ENCODE data around the gene THEMIS. TPM values are rescaled to one million over a fixed set of nuclear protein-coding genes. Genes with fewer than 3 reads are reported as not detected.

THEMIS gene
- total and polyA plus RNA-seq, 10 of the 15 experiments (the other 5 are each of a cell fraction or from before 2014, with no cell fraction given) = 0.06 to 1.5 (median 0.08) TPM; not detected in 6

DNA sequence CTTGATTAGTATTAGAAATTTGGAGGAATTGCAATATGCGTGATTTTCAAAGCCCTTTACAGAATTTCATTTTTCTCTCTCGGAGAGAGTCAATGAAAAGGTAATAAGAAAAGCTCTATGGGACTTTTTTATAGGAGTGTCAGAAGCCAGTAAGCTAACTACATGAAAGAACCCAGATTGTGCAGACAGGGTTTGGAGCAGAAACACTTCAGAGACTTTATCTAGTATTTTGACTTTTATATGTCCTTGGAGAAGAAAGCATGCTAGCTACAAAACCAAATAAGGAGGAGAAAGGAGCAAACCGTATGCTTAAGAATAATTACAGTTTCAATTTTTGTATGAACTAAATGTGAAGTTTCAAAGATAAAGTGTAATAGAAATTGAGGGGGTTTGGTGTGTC is 182.2 kb downstream of the THEMIS start (continued):
- TF ChIP-seq NFIC (IDR thresholded peaks at IDR 0.05; ENCODE audit: low read depth, low read length) (no peak), RB1 (IDR thresholded peaks at IDR 0.05; ENCODE audit: borderline replicate concordance) (no peak), CHD1 (IDR thresholded peaks at IDR 0.05; ENCODE audit: low read depth, low read length) (no peak), CBX5 (IDR thresholded peaks at IDR 0.05; ENCODE audit: low read depth) (no peak), NR2C1 (IDR thresholded peaks at IDR 0.05) (no peak), ZNF24 (IDR thresholded peaks at IDR 0.05) (no peak)
- TF ChIP-seq, protein P1, sequence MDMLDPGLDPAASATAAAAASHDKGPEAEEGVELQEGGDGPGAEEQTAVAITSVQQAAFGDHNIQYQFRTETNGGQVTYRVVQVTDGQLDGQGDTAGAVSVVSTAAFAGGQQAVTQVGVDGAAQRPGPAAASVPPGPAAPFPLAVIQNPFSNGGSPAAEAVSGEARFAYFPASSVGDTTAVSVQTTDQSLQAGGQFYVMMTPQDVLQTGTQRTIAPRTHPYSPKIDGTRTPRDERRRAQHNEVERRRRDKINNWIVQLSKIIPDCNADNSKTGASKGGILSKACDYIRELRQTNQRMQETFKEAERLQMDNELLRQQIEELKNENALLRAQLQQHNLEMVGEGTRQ (IDR thresholded peaks at IDR 0.05; ENCODE audit: borderline replicate concordance, low read depth, low read length) = no peak

DNA sequence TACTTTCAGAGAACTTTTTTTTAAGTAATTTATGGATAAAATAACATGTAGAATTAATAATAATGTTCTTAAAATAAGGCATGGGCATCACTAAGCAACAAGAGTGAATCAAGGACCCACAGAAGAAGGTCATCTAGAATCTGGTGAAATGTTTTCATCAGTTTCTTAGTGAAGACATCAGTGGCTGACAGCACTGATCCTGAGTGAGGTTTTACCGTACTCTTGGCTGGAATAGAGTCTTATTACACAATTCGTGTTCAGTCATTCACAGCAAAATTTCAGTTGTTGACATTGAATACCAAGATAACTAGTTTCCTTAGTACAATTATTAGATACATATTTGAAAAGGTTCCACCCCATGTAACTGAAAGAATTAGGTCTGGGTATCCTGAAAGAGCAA is 183.5 kb downstream of the THEMIS start:
- BruUV-seq (replicated peaks) = no TSS peak
- Histone ChIP-seq H3K4me2 (ENCODE audit: control insufficient read depth, insufficient read depth) (no peak overlapping the region), H3K9ac (ENCODE audit: control insufficient read depth, insufficient read depth, low read length) (no peak overlapping the region), H4K20me1 (ENCODE audit: control insufficient read depth, insufficient read depth) (no peaks in the 10 kb centered on the region), H3K27ac (ENCODE audit: control insufficient read depth, insufficient read depth) (no peak overlapping the region), H3K4me3 (no peak overlapping the region), H3K4me1 (ENCODE audit: control insufficient read depth, insufficient read depth, low read length) (no peaks in the 10 kb centered on the region), H3K9me3 (replicated peaks; ENCODE audit: control insufficient read depth, insufficient read depth, low read length) (no peaks in the 10 kb centered on the region), H3K79me2 (ENCODE audit: control insufficient read depth, insufficient read depth, low read length) (no peaks in the 10 kb centered on the region), H2AFZ (ENCODE audit: control insufficient read depth, low read depth, low read length) (no peak overlapping the region), H3K27me3 (replicated peaks in 1 of 2; ENCODE audit: control insufficient read depth in 2 of 2, insufficient read depth in 2 of 2, low read length in 1 of 2) (no peaks in the 10 kb centered on the region), H3K36me3 (ENCODE audit: control insufficient read depth in 2 of 2, insufficient read depth in 2 of 2, low read length in 1 of 2) (no peaks in the 10 kb centered on the region)
- POLR2A ChIA-PET = no interaction called here
- SMC1A ChIA-PET (ENCODE audit: uncharacterized antibody, unreplicated experiment) = no interaction called here
- in situ Hi-C loops (cut with MboI) (no loop called here), intact Hi-C loops (cut with micrococcal nuclease; ENCODE audit: unreplicated experiment) (no loop called here)
- CTCF ChIA-PET = interaction anchor here (1.0 kb wide), 1 partner anchor 9 kb away, joined by 3 read pairs; no protein-coding TSS in a partner anchor
- FAIRE-seq (no peak), ATAC-seq (no peak), DNase-seq (ENCODE audit: low read depth, low spot score) (no peak)
- 31% methylated on average over 2 of the region's 2 CpGs for WGBS (ENCODE audit: insufficient coverage, insufficient replicate concordance, low lambda C conversion rate, missing lambda C conversion rate)
- TF ChIP-seq TBL1XR1 (IDR thresholded peaks at IDR 0.05; ENCODE audit: low read depth, low read length) (no peak), RB1 (IDR thresholded peaks at IDR 0.05; ENCODE audit: borderline replicate concordance) (no peak), RAD51 (IDR thresholded peaks at IDR 0.05) (no peak), TARDBP (IDR thresholded peaks at IDR 0.05; ENCODE audit: borderline replicate concordance) (no peak), ZNF274 (IDR thresholded peaks at IDR 0.05; ENCODE audit: insufficient read depth, insufficient read length) (no peak), RAD21 (IDR thresholded peaks at IDR 0.05; ENCODE audit: insufficient read depth, low read depth, low read length) (no peak), MEF2B (IDR thresholded peaks at IDR 0.05; ENCODE audit: partially characterized antibody, poor library complexity, severe bottlenecking) (no peak), GATAD2B (conservative IDR thresholded peaks at IDR 0.05; ENCODE audit: low read depth) (no peak), POLR2AphosphoS5 (IDR thresholded peaks at IDR 0.05; ENCODE audit: low read length) (no peak)
- TF ChIP-seq, protein P2, sequence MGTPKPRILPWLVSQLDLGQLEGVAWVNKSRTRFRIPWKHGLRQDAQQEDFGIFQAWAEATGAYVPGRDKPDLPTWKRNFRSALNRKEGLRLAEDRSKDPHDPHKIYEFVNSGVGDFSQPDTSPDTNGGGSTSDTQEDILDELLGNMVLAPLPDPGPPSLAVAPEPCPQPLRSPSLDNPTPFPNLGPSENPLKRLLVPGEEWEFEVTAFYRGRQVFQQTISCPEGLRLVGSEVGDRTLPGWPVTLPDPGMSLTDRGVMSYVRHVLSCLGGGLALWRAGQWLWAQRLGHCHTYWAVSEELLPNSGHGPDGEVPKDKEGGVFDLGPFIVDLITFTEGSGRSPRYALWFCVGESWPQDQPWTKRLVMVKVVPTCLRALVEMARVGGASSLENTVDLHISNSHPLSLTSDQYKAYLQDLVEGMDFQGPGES (IDR thresholded peaks at IDR 0.05) = no peak
- RAD21 ChIA-PET (ENCODE audit: unreplicated experiment) = no interaction called here

Measured in GM12878 (cell line).